ENCODE data around the gene CTBP2. TPM values are rescaled to one million over a fixed set of nuclear protein-coding genes. Genes with fewer than 3 reads are reported as not detected.

Gene CTBP2
- total RNA-seq, 4 donors from 2014 or later, result 41.8 to 55.9 (median 47.1) TPM

GRCh38 chr10:125136087-125136486, 24.3 kb downstream of the CTBP2 start:
- intact Hi-C loops (cut with DNase I), result no loop called here
- Histone ChIP-seq H3K27ac (no peak overlapping the region), H3K4me1 (peaks cover 0 to 53% (median 7%) of the 10 kb centered on the region in 3 donors), H3K9me3 (no peaks in the 10 kb centered on the region), H3K27me3 (no peaks in the 10 kb centered on the region), H3K4me3 (no peak overlapping the region), H3K36me3 (peaks cover 0 to 66% (median 0%) of the 10 kb centered on the region in 3 donors)
- TF ChIP-seq CTCF (IDR thresholded peaks at IDR 0.05), result no peak
- TF ChIP-seq POLR2A (IDR thresholded peaks at IDR 0.05), result no peak
- WGBS, 2 donors, result 100% methylated on average over 1 of the region's 4 CpGs; no CpG with 5 or more reads in 1 of the 2 donors
- no peak for DNase-seq

- H3K27ac ChIP-seq, result no peak overlapping the region
Measured at GRCh38 chr10:125135771-125136035, 24.7 kb downstream of the CTBP2 start.

GRCh38 chr10:125134916-125135770, 25.2 kb downstream of the CTBP2 start:
- DNase-seq, result no peak
- H3K4me3 ChIP-seq, result no peak overlapping the region
- peaks cover 0 to 75% (median 0%) of the 10 kb centered on the region in 3 donors for H3K36me3 ChIP-seq
- H3K27ac ChIP-seq, result no peak overlapping the region
- no peaks in the 10 kb centered on the region for H3K9me3 ChIP-seq
- intact Hi-C loops (cut with DNase I), result no loop called here
- no peak for TF ChIP-seq CTCF (IDR thresholded peaks at IDR 0.05)
- no peak for TF ChIP-seq POLR2A (IDR thresholded peaks at IDR 0.05)
- WGBS, 2 donors, result 82 to 86% methylated on average over 17 to 18 of the region's 20 CpGs
- no peaks in the 10 kb centered on the region for H3K27me3 ChIP-seq
- H3K4me1 ChIP-seq, result peaks cover 0 to 52% (median 7%) of the 10 kb centered on the region in 3 donors

More at GRCh38 chr10:125135771-125136035, 24.7 kb downstream of the CTBP2 start:
- Histone ChIP-seq H3K36me3 (peaks cover 0 to 70% (median 0%) of the 10 kb centered on the region in 3 donors), H3K9me3 (no peaks in the 10 kb centered on the region), H3K4me3 (no peak overlapping the region), H3K4me1 (peaks cover 0 to 52% (median 7%) of the 10 kb centered on the region in 3 donors), H3K27me3 (no peaks in the 10 kb centered on the region)
- intact Hi-C loops (cut with DNase I), result no loop called here
- no peak for TF ChIP-seq CTCF (IDR thresholded peaks at IDR 0.05)
- no peak for DNase-seq
- 80 to 100% methylated on average over 1 to 2 of the region's 6 CpGs for WGBS, 2 donors

- TF ChIP-seq CTCF (IDR thresholded peaks at IDR 0.05), result no peak
- TF ChIP-seq POLR2A (IDR thresholded peaks at IDR 0.05), result no peak
- 83 to 94% methylated on average over 1 to 7 of the region's 11 CpGs for WGBS, 2 donors
- Histone ChIP-seq H3K36me3 (peaks cover 0 to 73% (median 0%) of the 10 kb centered on the region in 3 donors), H3K27ac (no peak overlapping the region), H3K9me3 (no peaks in the 10 kb centered on the region), H3K4me1 (peaks cover 0 to 52% (median 7%) of the 10 kb centered on the region in 3 donors), H3K4me3 (no peak overlapping the region), H3K27me3 (no peaks in the 10 kb centered on the region)
- no peak for DNase-seq
- intact Hi-C loops (cut with DNase I), result no loop called here
Measured at GRCh38 chr10:125134483-125134848, 25.9 kb downstream of the CTBP2 start.

- TF ChIP-seq CTCF (IDR thresholded peaks at IDR 0.05), result no peak
- TF ChIP-seq POLR2A (IDR thresholded peaks at IDR 0.05), result no peak
- no peaks in the 10 kb centered on the region for H3K9me3 ChIP-seq
- H3K4me1 ChIP-seq, result peaks cover 0 to 52% (median 7%) of the 10 kb centered on the region in 3 donors
- no peak for DNase-seq
- H3K27me3 ChIP-seq, result no peaks in the 10 kb centered on the region
- 59 to 72% methylated on average over 9 to 10 of the region's 14 CpGs for WGBS, 2 donors
- no peak overlapping the region for H3K27ac ChIP-seq
- H3K4me3 ChIP-seq, result no peak overlapping the region
- intact Hi-C loops (cut with DNase I), result no loop called here
- peaks cover 0 to 67% (median 0%) of the 10 kb centered on the region in 3 donors for H3K36me3 ChIP-seq
Measured at GRCh38 chr10:125133696-125134482, 26.5 kb downstream of the CTBP2 start.
